NCI-H2107 (cell line): ENCODE measurements around the gene PCLO.
"Not testable (repeated sequence)": the region's sequence is repeated elsewhere in the genome, so short reads cannot be mapped to it uniquely, and the experiment has no call there.

Source experiments
- DNase-seq: peaks from one replicate; lab custom pipeline; 2025; lab: John Stamatoyannopoulos, UW

PCLO gene

DNA sequence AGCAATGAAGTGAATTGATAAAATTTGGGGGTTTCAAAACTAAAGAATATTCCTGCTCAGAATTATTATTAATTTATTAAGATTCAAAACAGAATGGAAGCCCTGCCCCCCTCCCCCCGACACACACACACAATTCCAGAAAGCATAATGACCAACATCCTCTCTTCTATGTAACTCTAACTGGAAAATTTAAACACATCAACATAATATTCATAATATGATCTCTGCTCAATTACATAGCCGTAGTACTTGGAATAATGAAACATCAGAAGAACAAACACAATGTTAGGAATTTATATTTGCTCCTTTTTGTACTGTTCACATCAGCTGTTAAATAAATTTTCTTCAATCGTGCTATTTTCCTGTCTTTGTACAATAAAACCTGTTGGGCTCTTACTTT is 20.8 kb downstream of the PCLO start:
- DNase-seq, result no peak

DNA sequence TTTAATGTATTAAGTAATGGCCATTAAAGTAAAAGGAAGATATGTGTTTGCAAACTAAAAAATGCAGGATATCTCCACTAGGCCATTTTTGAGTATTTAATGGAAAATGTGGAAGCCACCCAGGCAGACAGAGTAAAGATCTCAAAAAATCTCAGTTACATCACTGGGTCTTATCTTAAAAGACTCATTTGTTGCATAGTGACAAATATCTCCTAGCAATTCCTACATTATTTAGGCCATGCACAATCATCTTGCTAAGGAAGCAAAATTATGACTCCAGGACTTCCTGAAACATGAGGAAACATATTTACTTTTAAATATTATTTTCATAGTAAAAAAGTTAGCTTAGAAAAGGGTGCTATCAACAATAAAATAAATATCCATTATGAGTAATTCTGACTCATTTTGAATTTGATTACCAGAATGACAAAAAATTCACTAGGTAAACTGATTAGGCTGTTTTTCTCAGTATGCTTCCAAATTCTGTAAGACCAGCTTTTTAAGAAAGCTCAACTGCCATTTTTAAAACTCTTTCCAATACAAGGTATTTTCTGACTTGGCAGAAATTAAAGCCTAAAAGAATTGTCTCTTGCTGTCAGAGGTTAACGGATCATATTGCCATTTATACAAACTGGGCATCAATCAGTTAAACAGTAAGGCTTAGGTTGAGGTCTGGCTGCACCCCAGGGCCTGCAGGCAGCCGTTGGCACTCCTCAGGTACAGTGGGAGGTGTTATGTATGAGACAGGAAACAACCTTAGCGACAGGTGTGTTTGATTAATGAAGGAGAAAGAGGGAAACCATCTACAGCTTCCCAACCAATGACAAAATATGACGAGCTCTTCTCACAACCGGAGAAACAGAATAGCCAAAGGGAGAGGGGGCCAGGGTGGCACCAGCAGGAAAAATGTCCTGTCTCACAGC is 31.8 kb downstream of the PCLO start:
- peak; percentile 51 for DNase-seq

DNA sequence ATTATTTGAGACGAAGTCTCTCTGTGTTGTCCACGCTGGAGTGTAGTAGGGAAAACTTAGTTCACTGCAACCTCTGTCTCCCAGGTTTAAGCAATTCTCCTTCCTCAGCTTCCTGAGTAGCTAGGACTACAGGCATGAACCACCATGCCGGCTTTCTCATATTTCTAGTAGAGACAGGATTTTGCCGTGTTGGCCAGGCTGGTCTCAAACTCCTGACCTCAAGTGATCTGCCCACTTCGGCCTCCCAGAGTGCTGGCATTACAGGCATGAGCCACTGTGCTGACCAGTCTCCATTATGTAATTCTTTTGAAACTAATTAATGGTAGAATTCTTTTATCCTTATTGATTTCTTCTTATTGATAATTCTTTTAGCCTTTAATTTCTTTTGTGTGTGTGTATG is 32.5 kb downstream of the PCLO start:
- no peak for DNase-seq

GRCh38 chr7:83119494-83119893 is 43.2 kb downstream of the PCLO start:
- no peak for DNase-seq

DNA sequence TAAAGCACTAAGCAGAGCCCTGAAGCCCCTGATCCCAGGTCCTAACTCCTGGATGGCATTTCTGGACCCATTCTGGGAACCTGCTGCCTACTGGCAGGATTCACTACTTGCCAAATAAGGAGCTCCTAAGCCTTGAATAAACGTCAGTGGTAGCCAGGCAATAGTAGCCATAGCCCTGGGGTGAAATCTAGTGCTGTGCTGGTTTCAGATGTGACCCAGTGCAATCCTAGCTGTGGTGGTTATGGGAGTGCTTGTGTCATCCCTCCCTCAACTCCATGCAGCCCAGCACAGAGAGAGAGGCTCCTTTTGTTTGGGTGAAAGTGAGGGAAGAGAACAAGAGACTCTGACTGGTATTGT is 43.7 kb downstream of the PCLO start:
- no peak for DNase-seq

DNA sequence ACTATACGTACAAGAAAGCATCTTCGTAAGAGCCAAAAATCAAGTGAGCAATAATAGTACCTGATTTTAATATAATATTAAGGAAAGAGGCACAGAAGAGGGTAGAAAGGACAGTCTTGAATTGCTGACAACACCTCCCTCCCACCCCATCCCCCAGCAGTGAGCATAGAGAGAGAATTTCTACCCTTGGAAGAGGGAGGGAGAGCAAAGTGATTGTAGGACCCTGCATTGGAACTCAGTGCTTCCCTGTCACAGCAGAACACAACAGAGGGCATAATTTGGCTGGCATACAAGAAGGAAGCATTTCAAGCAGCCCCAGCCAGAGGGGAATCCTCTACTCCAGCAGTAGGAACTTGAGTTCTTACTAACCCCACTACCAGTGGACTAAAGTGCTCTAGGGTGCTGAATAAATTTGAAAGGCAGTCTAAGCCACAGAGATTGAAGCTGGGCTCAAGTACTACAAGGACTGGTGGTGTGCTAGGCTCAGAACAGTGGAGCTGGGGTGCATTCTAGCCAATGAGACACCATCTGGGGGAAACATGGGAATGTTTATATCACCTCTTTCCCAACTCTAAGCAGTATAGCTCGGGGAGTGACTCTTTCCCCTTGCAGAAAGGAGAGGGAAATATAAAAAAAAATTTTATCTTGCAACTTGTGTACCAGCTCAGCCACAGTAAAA is 44.2 kb downstream of the PCLO start:
- no peak for DNase-seq

- no peak for DNase-seq
Observed at GRCh38 chr7:83117466-83117865, 45.2 kb downstream of the PCLO start.

DNA sequence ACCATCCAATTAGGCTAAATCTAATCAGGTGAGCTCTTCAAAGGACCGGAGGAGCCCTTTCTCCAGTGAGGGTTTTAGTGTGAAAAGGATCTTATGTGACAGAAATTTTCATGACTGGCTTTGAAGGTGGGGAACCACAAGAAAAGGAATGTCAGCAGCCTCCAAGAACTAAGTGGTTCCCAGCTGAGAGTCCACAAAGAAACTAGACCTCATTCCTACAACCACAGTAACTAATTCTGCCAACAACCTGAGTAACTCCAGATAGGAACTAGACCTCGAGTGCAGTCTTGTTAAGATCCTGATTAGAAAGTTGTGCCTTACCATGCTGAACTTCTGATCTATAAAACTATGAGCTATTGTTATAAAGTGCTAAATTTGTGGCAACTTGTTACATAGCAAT is 51.3 kb downstream of the PCLO start:
- DNase-seq, result no peak

DNA sequence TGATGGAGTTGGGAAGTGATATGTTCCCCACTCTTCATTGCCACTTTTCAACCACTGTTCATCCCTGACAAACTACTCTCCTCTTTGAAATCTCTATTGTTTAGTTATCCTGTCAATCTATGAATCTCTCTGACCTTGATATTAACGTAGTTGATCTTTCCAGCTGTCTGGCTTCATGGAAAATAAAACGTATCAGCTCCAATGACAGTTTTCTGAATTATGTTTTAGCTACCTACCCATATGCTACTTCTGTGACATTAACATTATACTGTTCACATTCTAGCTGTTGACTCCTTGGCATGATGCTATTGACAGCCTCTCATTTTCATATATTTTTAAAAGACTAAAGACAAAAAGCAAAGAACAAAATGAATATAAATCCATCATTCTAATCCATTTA is 53.3 kb downstream of the PCLO start:
- no peak for DNase-seq

GRCh38 chr7:83105948-83106347 is 56.7 kb downstream of the PCLO start:
- no peak for DNase-seq

DNA sequence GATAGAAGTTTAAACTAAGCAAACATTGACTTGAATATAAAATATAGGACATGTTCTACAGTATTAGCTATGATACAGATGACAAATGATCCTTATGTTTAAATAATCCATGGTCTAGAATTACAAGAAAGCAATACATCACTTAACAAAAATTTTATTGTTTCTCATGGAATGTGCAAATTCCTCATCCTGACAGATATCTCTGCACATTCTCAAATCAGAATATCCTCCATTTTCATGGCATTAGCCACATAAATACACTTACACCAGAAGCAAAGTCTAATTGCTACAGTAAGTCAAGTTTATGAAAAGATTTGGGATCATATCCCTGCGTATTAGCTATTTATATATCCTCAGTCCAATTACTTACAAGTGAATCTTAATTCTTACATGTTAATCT is 57.6 kb downstream of the PCLO start:
- DNase-seq, result no peak

DNA sequence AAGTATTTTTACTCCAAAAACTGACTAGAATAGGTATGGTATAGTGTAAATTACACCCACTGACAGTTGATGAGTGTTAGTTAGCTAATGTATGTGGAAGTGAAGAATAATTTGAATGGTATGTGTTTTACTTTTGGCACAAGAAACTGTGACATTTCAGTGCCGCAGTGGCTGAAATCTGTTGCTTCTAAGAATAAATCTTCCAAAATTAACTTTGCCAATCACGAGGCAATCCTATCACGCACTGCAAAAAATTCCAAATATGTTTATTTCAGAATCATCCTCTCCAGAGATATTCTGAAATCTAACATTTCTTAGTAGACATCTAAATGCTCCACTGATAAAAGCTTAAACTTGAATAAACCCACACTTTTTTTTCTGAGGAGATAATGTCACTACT is 61.2 kb downstream of the PCLO start:
- DNase-seq, result no peak

DNA sequence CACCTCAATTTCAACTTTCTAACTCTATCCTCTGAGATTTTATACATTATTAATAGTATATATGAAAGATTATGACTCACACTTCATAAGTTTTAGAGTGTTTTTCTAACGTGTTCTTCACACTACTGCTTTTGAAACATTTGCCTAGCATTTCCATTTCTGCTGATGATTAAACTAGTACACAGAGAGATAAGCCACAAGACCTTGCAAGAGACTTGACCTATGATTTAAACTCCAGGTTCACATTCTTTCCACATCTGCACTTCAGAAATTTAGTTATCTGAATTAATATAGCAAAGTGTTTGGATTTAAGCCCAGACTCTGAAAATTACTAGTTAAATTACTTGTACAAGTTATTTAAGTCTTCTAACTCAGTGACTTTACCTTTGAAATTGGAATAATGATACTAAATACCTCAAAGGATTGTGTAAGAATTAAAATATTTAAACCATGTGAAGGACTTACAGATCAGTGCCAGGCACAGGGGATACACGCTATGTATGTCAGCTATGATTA is 66.6 kb downstream of the PCLO start:
- DNase-seq, result no peak

DNA sequence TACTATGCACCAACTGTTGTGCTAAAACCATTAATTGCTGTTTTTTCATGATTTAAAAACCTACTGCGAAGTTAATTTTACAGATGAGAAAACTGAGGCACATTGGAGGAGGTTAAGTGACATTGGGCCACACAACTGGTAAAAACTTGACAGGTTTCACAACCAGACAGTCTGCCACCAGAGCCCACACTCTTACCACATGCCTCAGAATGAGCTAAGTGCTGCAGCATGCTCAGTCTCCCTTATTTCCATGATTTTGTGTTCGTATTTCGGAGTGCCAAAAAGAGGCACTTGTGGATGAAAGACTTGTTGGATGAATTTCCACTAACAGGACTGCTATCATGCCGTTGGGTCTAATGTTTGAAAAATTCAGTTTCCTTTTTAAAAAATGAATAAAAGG is 77.4 kb downstream of the PCLO start:
- no peak for DNase-seq

GRCh38 chr7:83079879-83080278 is 82.8 kb downstream of the PCLO start:
- DNase-seq, result not testable (repeated sequence)

- DNase-seq, result no peak
Observed at GRCh38 chr7:83077328-83077727, 85.4 kb downstream of the PCLO start.

- DNase-seq, result no peak
Observed at GRCh38 chr7:83072576-83073517, 89.8 kb downstream of the PCLO start.

DNA sequence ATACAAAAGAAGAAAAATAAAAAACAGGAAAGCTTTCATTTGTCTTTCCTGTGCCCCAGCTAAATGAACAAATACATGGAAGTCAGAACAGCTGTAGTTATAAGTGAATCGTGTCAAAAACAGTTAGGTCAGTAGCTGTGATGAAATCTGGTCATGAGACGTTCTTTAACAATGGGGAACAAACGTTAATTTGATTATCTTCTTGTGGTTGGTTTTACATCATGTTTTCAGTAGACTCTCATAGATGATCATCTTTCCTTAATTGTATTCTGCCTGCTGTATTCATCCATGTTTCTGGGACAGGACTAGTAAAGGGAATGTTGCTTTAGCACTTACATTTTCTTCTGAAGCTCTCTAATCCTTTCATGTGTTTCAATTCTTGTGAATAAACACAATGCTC is 97.0 kb downstream of the PCLO start:
- no peak for DNase-seq

- peak; percentile 12 for DNase-seq
Observed at GRCh38 chr7:83060218-83060617, 102.5 kb downstream of the PCLO start.

- DNase-seq, result no peak
Observed at GRCh38 chr7:83058667-83059066, 104.0 kb downstream of the PCLO start.

DNA sequence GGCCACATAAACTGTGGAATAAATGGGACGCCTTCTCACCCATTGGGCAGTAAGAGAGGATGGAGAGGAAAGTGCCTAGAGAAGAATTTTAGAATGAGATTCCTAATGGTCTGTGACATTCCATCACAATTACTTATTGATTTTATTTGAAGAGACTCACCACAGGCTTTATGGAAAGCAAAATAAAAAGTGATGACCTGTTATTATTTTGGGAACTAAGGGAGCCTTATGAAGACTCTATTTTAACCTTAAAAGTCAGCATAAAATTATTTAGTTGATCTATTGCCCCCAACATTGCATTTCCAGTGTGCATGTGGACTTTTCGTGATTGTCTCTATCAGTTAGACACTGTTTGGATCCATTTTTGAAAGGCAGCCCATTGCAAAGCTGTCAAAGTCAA is 107.5 kb downstream of the PCLO start:
- no peak for DNase-seq

- DNase-seq, result no peak
Observed at GRCh38 chr7:83054472-83054871, 108.2 kb downstream of the PCLO start.
